Stimulated activated CD8-positive, alpha-beta memory T cell treated with anti-CD3 and anti-CD28 coated beads, Interleukin-7, amount 100 ng/mL, for 4 hours (primary cell): ENCODE results near the gene KRT6B.
"Not testable (repeated sequence)": the region's sequence is repeated elsewhere in the genome, so short reads cannot be mapped to it uniquely, and the experiment has no call there.

Experiments
- DNase-seq, 2 donors: peaks; one replicate each; pipeline ENCODE4 v3.0.0-alpha.2; 2020; ENCODE audit warnings: low read depth in 2 of 2

The KRT6B gene

GRCh38 chr12:52413202-52413601 is 38.7 kb downstream of the KRT6B start:
- no peak for DNase-seq

GRCh38 chr12:52411815-52412214 is 40.1 kb downstream of the KRT6B start:
- DNase-seq = no peak

- DNase-seq = not testable (repeated sequence)
Measured at GRCh38 chr12:52410589-52411248, 41.2 kb downstream of the KRT6B start.

- DNase-seq = no peak
Measured at GRCh38 chr12:52407918-52408317, 44.0 kb downstream of the KRT6B start.

- no peak for DNase-seq
Measured at GRCh38 chr12:52405922-52406385, 46.0 kb downstream of the KRT6B start, which contains the start of gene KRT82. TSS of gene KRT82 (minus strand) at chr12:52406335. CDS start at chr12:52406277, 58 bp downstream.

GRCh38 chr12:52404951-52405350 is 47.0 kb downstream of the KRT6B start:
- no peak for DNase-seq

- DNase-seq = no peak
Measured at GRCh38 chr12:52403561-52403960, 48.4 kb downstream of the KRT6B start.

GRCh38 chr12:52402873-52403540 is 48.9 kb downstream of the KRT6B start:
- DNase-seq = no peak

- no peak for DNase-seq
Measured at GRCh38 chr12:52402377-52402776, 49.6 kb downstream of the KRT6B start.

GRCh38 chr12:52401926-52402325 is 50.0 kb downstream of the KRT6B start:
- no peak for DNase-seq

GRCh38 chr12:52401526-52401925 is 50.4 kb downstream of the KRT6B start:
- no peak for DNase-seq

- no peak for DNase-seq
Measured at GRCh38 chr12:52400906-52401305, 51.0 kb downstream of the KRT6B start.

- no peak for DNase-seq
Measured at GRCh38 chr12:52399756-52400155, 52.2 kb downstream of the KRT6B start.

GRCh38 chr12:52398176-52398575 is 53.8 kb downstream of the KRT6B start:
- no peak for DNase-seq

- DNase-seq = no peak
Measured at GRCh38 chr12:52396656-52397055, 55.3 kb downstream of the KRT6B start.
